Prostate gland (tissue), 2 donors: ENCODE measurements around the gene NAALADL2.

Experiments
- CTCF ChIP-seq, 4 experiments: fragments of 200-600 bp in 2 of 4; fragments of 450-650 bp in 2 of 4; sonication (generic) in 2 of 4; IDR thresholded peaks; 1 replicate in 3 of 4; 2 replicates in 1 of 4; pipeline ENCODE4 v1.5.1; 2016 to 2019; ENCODE audit warnings: antibody characterized with exemption in 4 of 4, mild to moderate bottlenecking in 2 of 4, moderate library complexity in 2 of 4
- POLR2A ChIP-seq: fragments of 450-650 bp; IDR thresholded peaks from one replicate; pipeline ENCODE4 v1.6.1; 2016; ENCODE audit warnings: antibody characterized with exemption, mild to moderate bottlenecking

- TF ChIP-seq CTCF (IDR thresholded peaks at IDR 0.05) (no peak), POLR2A (no peak)
These were observed 356.7 kb downstream of the NAALADL2 start for GRCh38 chr3:175215833-175216232.
